Kidney epithelial cell (primary cell): Measurements from ENCODE around the gene MDH2. TPM values are rescaled to one million over a fixed set of nuclear protein-coding genes. Genes with fewer than 3 reads are reported as not detected.
"Not testable (repeated sequence)": the region's sequence is repeated elsewhere in the genome, so short reads cannot be mapped to it uniquely, and the experiment has no call there.

Experiments
- DNase-seq: peaks from one replicate; pipeline ENCODE4 v3.0.0-alpha.2; 2010; ENCODE audit warnings: low read depth
- H3K27me3 ChIP-seq: 2 replicates; pipeline ENCODE4 v1.6.0; 2011; ENCODE audit warnings: low read length; ENCODE audit not compliant: control insufficient read depth, insufficient read depth
- H3K36me3 ChIP-seq: 2 replicates; pipeline ENCODE4 v1.5.1; 2011; ENCODE audit warnings: low read length; ENCODE audit not compliant: control insufficient read depth, insufficient read depth
- H3K4me3 ChIP-seq: 2 replicates; pipeline ENCODE4 v1.5.1; 2011; ENCODE audit warnings: low read depth, mild to moderate bottlenecking, control low read depth, low read length
- total RNA-seq: library from RNA; depleted of rRNA; stranded (reverse); fragments of >200 nt; gene quantifications from 2 replicates; pipeline ENCODE4 v1.2.3, GENCODE V29; 2015
- TF ChIP-seq, protein P1 (sequence below): IDR thresholded peaks from 2 replicates; pipeline ENCODE4 v1.5.1; 2011; ENCODE audit warnings: mild to moderate bottlenecking, moderate library complexity, low read length, control low read depth, inconsistent platforms; ENCODE audit not compliant: insufficient read depth, poor library complexity, severe bottlenecking

MDH2 gene
- total RNA-seq, 1 donor from 2014 or later, result 109 TPM

DNA sequence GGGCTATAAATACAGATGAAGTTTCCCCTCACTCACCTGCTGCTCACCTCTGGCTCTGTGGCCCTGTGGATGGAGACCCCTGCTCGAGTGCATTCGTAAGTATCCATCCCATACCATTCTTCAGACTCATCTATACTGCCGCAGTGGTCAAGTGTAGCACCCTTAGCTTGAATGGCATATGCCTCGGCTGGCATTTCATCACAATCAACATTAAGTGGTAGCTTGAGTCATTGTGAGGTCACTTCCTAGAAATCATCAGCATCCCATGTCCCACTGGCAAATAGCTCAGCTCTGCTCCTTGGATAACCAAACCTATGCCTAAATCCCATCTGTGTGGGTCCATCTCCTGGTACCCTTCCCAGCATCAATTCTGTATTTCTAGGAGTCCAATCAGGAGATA lies 38.2 kb downstream of the MDH2 start:
- no peaks in the 10 kb centered on the region for H3K36me3 ChIP-seq
- no peak for DNase-seq
- TF ChIP-seq, protein P1, sequence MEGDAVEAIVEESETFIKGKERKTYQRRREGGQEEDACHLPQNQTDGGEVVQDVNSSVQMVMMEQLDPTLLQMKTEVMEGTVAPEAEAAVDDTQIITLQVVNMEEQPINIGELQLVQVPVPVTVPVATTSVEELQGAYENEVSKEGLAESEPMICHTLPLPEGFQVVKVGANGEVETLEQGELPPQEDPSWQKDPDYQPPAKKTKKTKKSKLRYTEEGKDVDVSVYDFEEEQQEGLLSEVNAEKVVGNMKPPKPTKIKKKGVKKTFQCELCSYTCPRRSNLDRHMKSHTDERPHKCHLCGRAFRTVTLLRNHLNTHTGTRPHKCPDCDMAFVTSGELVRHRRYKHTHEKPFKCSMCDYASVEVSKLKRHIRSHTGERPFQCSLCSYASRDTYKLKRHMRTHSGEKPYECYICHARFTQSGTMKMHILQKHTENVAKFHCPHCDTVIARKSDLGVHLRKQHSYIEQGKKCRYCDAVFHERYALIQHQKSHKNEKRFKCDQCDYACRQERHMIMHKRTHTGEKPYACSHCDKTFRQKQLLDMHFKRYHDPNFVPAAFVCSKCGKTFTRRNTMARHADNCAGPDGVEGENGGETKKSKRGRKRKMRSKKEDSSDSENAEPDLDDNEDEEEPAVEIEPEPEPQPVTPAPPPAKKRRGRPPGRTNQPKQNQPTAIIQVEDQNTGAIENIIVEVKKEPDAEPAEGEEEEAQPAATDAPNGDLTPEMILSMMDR, result no peak
- no peak overlapping the region for H3K4me3 ChIP-seq
- H3K27me3 ChIP-seq, result no peaks in the 10 kb centered on the region

DNA sequence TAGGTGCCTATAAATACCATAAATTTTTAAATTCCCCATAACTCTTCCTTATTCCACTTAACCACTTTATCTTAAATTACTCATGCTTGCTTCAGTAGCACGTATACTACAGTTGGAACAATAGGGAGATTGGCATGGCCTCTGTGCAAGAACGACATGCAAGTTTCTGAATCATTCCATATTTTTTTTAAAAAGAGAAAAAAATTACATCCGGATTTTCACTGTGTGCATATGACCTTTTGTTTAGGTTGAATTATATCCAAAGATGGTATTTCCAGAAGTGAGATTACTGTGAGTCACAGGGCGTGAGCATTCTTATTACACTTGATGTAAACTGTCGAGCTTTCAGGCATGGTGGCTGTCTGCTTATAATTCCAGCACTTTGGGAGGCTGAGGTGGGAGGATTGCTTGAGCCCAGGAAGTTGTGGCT lies 39.5 kb downstream of the MDH2 start:
- H3K36me3 ChIP-seq, H3K4me3 ChIP-seq, H3K27me3 ChIP-seq: not testable (repeated sequence)
- DNase-seq, result peak; percentile 37

DNA sequence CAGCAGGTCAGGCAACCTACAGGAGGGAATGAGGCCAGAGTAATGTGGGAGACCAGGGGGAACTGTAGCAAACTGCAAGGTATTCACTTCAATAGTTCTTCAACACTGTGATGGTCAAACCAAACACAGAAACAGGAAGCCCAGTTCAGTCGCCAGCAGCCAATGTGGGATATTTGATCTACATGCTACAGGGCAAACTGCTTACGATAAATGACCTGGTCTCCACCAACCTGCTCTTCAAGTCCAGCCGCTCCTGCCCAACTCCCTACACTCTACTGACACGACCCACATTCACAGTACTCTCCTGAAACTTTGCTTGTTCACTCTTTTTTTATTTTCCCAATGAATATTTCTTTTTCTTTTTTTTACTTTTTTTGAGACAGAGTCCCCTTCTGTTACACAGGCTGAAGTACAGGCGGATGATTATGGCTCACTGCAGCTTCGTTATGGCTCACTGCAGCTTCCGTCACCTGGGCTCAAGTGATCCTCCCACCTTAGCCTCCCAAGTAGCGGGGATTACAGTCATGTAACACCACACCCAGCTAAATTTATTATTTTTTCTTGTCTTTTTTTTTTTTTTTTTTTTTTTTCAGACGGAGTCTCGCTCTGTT lies 42.1 kb downstream of the MDH2 start:
- no peaks in the 10 kb centered on the region for H3K27me3 ChIP-seq
- no peaks in the 10 kb centered on the region for H3K36me3 ChIP-seq
- DNase-seq, result peak; percentile 70
- TF ChIP-seq, protein P1, result peak; percentile 2
- H3K4me3 ChIP-seq, result no peak overlapping the region

GRCh38 chr7:76091506-76091905 lies 43.6 kb downstream of the MDH2 start:
- TF ChIP-seq, protein P1, result no peak
- H3K36me3 ChIP-seq, result no peaks in the 10 kb centered on the region

GRCh38 chr7:76093531-76093930 lies 45.6 kb downstream of the MDH2 start:
- H3K4me3 ChIP-seq, DNase-seq, H3K27me3 ChIP-seq, H3K36me3 ChIP-seq: not testable (repeated sequence)

More at GRCh38 chr7:76091506-76091905, 43.6 kb downstream of the MDH2 start:
- Histone ChIP-seq H3K27me3 (peaks cover 1% of the 10 kb centered on the region), H3K4me3 (no peak overlapping the region)
- no peak for DNase-seq

DNA sequence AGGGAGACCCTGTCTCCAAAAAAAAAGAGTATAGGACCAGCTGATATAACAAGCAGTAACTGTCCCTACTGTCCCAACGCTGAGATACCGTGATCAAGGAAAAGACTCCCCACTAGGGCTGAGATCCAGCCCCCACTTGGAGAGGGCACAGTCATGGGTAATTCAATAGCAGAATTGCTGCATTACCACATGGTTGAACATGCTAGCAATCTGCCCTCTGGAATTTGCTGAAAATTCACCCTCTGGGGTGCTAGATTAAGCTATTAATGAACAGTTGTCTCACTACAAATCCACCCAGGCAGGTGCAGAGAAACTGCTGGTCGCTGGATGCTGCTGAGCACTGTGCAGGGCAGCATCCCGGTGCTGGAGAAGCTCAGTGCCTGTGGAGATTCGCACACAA lies 46.4 kb downstream of the MDH2 start:
- H3K27me3 ChIP-seq, DNase-seq, H3K36me3 ChIP-seq, H3K4me3 ChIP-seq: not testable (repeated sequence)

GRCh38 chr7:76095908-76096307 lies 48.0 kb downstream of the MDH2 start:
- no peak overlapping the region for H3K4me3 ChIP-seq
- H3K36me3 ChIP-seq, result no peaks in the 10 kb centered on the region
- peaks cover 2% of the 10 kb centered on the region for H3K27me3 ChIP-seq
- no peak for DNase-seq
- TF ChIP-seq, protein P1, result no peak

GRCh38 chr7:76101693-76102437 lies 54.0 kb downstream of the MDH2 start:
- not testable (repeated sequence) for H3K27me3 ChIP-seq, DNase-seq, H3K36me3 ChIP-seq, H3K4me3 ChIP-seq

DNA sequence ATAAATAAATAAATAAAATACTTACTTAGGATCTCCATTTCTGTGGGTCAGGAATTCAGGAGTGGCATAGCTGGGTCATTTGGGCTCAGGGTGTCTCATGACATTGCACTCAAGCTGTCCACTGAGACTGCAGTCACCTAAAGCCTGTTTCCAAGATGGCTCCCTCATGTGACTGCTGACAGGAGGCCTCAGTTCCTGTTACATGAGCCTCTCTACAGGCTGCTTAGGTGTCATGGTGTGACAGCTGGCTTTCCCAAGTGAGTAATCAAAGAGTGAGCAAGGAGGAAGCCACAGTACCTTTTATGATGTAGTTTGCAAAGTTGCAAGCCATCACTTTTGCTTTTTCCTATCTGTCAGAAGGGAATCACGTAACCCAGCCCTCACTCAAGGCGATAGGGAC lies 55.9 kb downstream of the MDH2 start:
- not testable (repeated sequence) for H3K4me3 ChIP-seq, H3K27me3 ChIP-seq, DNase-seq, H3K36me3 ChIP-seq

DNA sequence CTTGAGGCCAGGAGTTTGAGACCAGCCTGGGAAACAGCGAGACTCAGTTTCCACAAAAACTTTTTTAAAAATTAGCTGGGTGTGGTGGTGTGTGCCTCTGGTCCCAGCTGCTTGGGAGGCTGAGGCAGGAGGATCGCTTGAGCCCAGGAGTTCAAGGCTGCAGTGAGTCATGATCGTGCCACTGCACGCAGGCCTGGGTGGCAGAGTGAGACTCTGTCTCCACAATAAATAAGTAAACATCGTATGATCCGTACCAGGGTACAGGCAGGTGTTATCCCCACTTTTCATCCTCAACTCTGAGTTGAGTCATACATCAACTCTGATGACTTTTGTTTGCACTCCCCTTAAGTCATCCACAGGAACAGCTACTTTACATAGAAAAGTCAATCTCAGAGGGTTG lies 58.2 kb downstream of the MDH2 start:
- not testable (repeated sequence) for DNase-seq

More for the DNA sequence above, 58.2 kb downstream of the MDH2 start:
- H3K4me3 ChIP-seq, H3K36me3 ChIP-seq, H3K27me3 ChIP-seq: not testable (repeated sequence)
